Hepatocyte (in vitro differentiated cells): Measurements from ENCODE around the gene PPP2R2C.

Experiments used
- EZH2 ChIP-seq: fragments of 200-600 bp; sonication (generic); IDR thresholded peaks from 2 replicates; pipeline ENCODE4 v1.6.1; 2016; ENCODE audit warnings: antibody characterized with exemption, mild to moderate bottlenecking, borderline replicate concordance
- EZH2phosphoT487 ChIP-seq: fragments of 200-600 bp; sonication (generic); IDR thresholded peaks from one replicate; pipeline ENCODE4 v1.6.1; 2018; ENCODE audit warnings: antibody characterized with exemption, mild to moderate bottlenecking, low read depth, moderate library complexity; ENCODE audit not compliant: unreplicated experiment, severe bottlenecking
- TF ChIP-seq, protein P1 (sequence below): fragments of 200-600 bp; sonication (generic); IDR thresholded peaks from 2 replicates; pipeline ENCODE4 v1.5.1; 2016; ENCODE audit warnings: antibody characterized with exemption, mild to moderate bottlenecking; ENCODE audit not compliant: poor library complexity

DNA sequence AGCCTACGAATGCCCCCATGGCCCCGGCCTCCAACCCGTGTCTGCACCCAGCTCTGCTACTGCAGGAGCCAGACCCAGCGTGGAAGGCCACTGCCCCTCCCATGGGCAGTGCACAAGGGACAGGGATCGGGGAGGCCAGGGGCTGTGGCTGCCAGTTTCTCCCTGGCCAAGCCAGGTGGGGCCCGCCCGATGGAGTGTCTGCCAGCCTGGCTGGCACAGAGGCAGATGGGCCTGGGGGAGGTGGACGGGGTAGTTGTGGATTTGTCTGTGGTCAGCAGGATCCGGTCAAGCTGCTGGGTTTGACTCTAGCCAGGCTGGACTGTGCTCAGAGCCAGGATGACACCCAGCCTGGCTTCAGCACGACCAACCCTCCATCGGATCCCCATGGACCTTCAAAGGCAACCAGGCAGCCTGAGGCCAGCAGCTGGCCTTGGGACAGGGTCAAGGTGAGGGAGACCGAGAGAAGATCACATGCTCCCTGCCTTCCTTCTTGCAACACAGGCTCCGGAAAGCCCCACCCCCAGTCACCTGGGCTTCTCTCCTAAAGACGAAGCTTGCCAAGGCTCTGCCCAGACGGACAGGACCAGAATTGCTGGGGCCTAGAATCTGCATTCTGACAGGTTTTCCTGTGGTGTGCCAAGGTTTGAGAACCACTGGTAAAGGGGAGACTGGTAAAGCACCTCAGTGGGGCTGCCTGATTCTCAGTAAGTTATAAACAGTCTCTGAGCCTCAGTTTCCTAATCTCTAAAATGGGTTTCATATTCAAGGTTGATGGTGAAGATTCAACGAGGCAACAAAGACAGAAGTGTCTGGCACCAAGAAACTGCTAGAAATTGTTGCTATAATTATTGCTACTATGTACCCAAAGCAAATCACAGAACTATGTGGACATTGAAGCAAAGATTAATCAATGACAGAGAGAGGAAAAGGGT is 78.6 kb downstream of the PPP2R2C start:
- TF ChIP-seq EZH2, result no peak
- TF ChIP-seq, protein P1, sequence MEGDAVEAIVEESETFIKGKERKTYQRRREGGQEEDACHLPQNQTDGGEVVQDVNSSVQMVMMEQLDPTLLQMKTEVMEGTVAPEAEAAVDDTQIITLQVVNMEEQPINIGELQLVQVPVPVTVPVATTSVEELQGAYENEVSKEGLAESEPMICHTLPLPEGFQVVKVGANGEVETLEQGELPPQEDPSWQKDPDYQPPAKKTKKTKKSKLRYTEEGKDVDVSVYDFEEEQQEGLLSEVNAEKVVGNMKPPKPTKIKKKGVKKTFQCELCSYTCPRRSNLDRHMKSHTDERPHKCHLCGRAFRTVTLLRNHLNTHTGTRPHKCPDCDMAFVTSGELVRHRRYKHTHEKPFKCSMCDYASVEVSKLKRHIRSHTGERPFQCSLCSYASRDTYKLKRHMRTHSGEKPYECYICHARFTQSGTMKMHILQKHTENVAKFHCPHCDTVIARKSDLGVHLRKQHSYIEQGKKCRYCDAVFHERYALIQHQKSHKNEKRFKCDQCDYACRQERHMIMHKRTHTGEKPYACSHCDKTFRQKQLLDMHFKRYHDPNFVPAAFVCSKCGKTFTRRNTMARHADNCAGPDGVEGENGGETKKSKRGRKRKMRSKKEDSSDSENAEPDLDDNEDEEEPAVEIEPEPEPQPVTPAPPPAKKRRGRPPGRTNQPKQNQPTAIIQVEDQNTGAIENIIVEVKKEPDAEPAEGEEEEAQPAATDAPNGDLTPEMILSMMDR, result no peak
- no peak for TF ChIP-seq EZH2phosphoT487
